Tibial artery (tissue), 4 donors: Measurements from ENCODE around the gene COL28A1.
"Not testable (repeated sequence)": the region's sequence is repeated elsewhere in the genome, so short reads cannot be mapped to it uniquely, and the experiment has no call there.

Experiments used
- DNase-seq, 2 donors: peaks; one replicate each; pipeline ENCODE4 v3.0.0-alpha.2; 2019
- H3K27ac ChIP-seq, 2 donors: fragments of 200-600 bp; sonication (generic) in 1 of 2; 1 replicate in 1 of 2; 2 replicates in 1 of 2; pipeline ENCODE4 v1.5.1; 2018 to 2019; ENCODE audit warnings: mild to moderate bottlenecking in 1 of 2
- H3K27me3 ChIP-seq, 2 donors: fragments of 200-600 bp; sonication (generic) in 1 of 2; one replicate each; pipeline versions ENCODE4 v1.5.1 to v1.6.0; 2016 to 2019
- H3K36me3 ChIP-seq, 3 donors: fragments of 200-600 bp; sonication (generic) in 2 of 3; one replicate each; pipeline ENCODE4 v1.5.1; 2016 to 2019; ENCODE audit warnings: mild to moderate bottlenecking in 2 of 3
- H3K4me1 ChIP-seq, 4 donors: fragments of 200-600 bp; sonication (generic) in 2 of 4; 1 replicate in 3 of 4; 2 replicates in 1 of 4; pipeline ENCODE4 v1.5.1; 2016 to 2019
- H3K4me3 ChIP-seq, 2 donors: fragments of 200-600 bp; sonication (generic) in 1 of 2; 1 replicate in 1 of 2; 2 replicates in 1 of 2; pipeline ENCODE4 v1.5.1; 2018 to 2019; ENCODE audit warnings: mild to moderate bottlenecking in 2 of 2
- H3K9me3 ChIP-seq, 3 donors: fragments of 200-600 bp; sonication (generic) in 1 of 3; one replicate each; pipeline ENCODE4 v1.5.1; 2016 to 2019
- intact Hi-C: fragments of 100-400 bp; cut with DNase I; formaldehyde crosslinking; loops from one replicate; pipeline ENCODE4 v1.15.0; 2023; ENCODE audit warnings: low total_unique reads
- TF ChIP-seq, protein P1 (sequence below), 2 experiments: fragments of 200-600 bp in 1 of 2; fragments of 450-650 bp in 1 of 2; IDR thresholded peaks; one replicate each; pipeline ENCODE4 v1.5.1; 2017 to 2019; ENCODE audit warnings: antibody characterized with exemption in 2 of 2, mild to moderate bottlenecking in 1 of 2, moderate library complexity in 1 of 2

COL28A1 gene

DNA sequence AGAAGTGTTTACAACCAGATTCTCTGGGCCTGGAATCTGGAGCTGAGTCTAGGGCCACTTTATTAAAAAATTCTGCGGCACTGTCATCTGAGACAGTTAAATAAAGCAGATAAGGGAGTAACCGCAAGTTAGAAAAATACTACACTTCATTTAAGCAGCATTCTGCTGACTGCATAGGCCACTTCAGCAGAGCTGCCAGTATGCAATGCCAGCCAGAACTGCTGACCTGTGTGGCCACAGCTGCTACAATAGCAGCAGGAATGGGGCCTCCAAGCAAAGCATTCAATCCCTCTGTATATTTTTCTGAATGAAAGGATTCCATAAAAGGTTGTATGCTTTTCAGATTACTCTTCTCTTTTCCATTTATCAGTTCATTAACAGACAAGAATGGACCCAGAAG, 136.0 kb downstream of the COL28A1 start:
- Histone ChIP-seq H3K36me3 (no peaks in the 10 kb centered on the region), H3K4me3 (no peak overlapping the region), H3K9me3 (no peaks in the 10 kb centered on the region), H3K27ac (no peak overlapping the region), H3K4me1 (no peaks in the 10 kb centered on the region), H3K27me3 (no peaks in the 10 kb centered on the region)
- TF ChIP-seq, protein P1, sequence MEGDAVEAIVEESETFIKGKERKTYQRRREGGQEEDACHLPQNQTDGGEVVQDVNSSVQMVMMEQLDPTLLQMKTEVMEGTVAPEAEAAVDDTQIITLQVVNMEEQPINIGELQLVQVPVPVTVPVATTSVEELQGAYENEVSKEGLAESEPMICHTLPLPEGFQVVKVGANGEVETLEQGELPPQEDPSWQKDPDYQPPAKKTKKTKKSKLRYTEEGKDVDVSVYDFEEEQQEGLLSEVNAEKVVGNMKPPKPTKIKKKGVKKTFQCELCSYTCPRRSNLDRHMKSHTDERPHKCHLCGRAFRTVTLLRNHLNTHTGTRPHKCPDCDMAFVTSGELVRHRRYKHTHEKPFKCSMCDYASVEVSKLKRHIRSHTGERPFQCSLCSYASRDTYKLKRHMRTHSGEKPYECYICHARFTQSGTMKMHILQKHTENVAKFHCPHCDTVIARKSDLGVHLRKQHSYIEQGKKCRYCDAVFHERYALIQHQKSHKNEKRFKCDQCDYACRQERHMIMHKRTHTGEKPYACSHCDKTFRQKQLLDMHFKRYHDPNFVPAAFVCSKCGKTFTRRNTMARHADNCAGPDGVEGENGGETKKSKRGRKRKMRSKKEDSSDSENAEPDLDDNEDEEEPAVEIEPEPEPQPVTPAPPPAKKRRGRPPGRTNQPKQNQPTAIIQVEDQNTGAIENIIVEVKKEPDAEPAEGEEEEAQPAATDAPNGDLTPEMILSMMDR (IDR thresholded peaks at IDR 0.05) = no peak
- intact Hi-C loops = no loop called here
- DNase-seq = no peak

DNA sequence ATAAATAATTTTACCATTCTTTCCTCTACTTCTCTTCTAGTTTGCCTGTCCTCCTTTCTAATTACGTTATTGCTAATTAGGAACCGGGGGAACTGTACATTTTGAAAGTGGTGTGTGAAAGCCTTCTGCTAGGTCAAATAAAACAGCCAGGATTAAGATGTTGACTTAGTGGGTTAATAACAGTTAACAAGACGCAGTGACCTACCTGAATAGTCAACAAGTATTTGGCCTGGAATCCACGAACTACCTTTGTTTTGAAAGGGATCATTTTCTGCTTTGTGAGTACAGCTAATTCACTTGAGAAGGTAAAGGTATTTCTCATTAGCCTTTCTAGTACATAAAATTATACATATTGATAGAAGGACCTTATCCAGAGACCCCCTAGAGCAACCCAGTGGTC, 139.9 kb downstream of the COL28A1 start:
- Histone ChIP-seq H3K36me3 (no peaks in the 10 kb centered on the region), H3K27me3 (no peaks in the 10 kb centered on the region), H3K4me1 (no peaks in the 10 kb centered on the region), H3K9me3 (no peaks in the 10 kb centered on the region), H3K4me3 (no peak overlapping the region), H3K27ac (no peak overlapping the region)
- TF ChIP-seq, protein P1 (IDR thresholded peaks at IDR 0.05) = no peak
- intact Hi-C loops = no loop called here
- DNase-seq = no peak

DNA sequence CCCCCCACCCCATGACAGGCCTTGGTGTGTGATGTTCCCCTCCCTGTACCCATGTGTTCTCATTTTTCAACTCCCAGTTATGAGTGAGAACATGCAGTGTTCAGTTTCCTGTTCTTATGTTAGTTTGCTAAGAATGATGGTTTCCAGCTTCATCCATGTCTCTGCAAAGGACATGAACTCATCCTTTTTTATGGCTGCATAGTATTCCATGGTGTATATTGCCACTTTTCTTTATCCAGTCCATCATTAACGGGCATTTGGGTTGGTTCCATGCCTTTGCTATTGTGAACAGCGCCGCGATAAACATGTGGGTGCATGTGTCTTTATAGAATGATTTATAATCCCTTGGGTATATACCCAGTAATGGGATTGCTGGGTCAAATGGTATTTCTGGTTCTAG, 147.5 kb downstream of the COL28A1 start:
- H3K27ac ChIP-seq, intact Hi-C loops, H3K4me1 ChIP-seq, H3K27me3 ChIP-seq, H3K36me3 ChIP-seq, H3K4me3 ChIP-seq, DNase-seq, H3K9me3 ChIP-seq: not testable (repeated sequence)

DNA sequence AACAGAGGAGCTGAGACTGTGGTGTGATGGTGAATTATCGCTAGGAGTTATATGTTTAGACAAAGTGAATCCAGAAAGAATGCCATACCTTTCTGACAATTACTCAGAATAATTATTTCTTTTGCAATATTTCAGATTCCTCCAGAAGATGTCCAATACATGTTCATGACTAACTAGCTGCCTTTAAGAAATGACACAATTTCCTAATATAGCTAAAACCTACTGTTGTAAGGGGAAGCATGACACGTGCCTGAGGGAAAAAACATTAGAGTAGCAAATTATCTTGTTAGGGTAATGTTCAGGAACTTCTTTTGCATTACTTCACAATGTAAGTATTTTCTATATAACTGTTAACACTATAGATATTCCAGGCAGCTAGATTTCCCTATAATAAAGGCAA, 150.3 kb downstream of the COL28A1 start:
- intact Hi-C loops = no loop called here
- no peaks in the 10 kb centered on the region for H3K27me3 ChIP-seq
- TF ChIP-seq, protein P1 (IDR thresholded peaks at IDR 0.05) = no peak

DNA sequence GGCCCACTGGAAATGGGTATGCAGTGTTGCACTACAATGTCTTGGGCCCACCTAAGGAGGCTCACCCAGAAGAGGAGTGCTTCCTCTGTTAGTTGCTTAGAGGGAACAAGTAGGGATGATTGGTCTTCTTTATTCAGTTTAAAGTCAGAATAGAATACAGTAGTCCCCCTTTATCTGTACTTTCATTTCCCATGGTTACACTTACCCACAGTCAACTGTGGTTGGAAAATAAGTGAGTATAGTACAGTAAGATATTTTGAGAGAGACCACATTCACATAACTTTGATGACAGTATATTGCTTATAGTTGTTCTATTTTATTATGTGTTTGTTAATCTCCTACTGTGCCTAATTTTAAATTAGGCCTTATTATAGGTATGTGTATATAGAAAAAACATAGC, 151.4 kb downstream of the COL28A1 start:
- Histone ChIP-seq H3K4me1 (no peaks in the 10 kb centered on the region), H3K27me3 (no peaks in the 10 kb centered on the region), H3K27ac (no peak overlapping the region), H3K4me3 (no peak overlapping the region), H3K36me3 (no peaks in the 10 kb centered on the region), H3K9me3 (no peaks in the 10 kb centered on the region)
- intact Hi-C loops = no loop called here
- DNase-seq = no peak
- TF ChIP-seq, protein P1 (IDR thresholded peaks at IDR 0.05) = no peak

More for the DNA sequence above, 150.3 kb downstream of the COL28A1 start:
- Histone ChIP-seq H3K36me3 (no peaks in the 10 kb centered on the region), H3K9me3 (no peaks in the 10 kb centered on the region), H3K4me1 (no peaks in the 10 kb centered on the region), H3K4me3 (no peak overlapping the region), H3K27ac (no peak overlapping the region)
- no peak for DNase-seq

DNA sequence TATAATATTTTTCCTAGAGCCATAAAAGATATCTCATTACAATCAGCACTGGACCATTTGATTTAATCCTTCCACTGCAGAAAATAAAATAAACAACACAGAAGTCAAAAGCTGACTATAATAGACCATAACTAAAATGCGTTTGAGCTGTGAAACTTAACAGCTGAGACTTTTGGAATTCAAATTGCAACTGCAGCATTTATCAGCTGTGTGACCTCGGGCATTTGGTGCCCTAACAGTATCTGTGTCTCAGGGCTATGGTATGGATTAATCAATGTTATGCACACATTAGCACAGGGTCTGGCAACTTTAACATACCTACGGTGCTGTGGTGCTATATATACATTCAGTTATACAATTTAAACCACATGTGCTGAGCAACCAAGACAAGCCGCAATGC, 160.1 kb downstream of the COL28A1 start:
- TF ChIP-seq, protein P1 (IDR thresholded peaks at IDR 0.05) = no peak
- no peak for DNase-seq

More for the DNA sequence above, 160.1 kb downstream of the COL28A1 start:
- Histone ChIP-seq H3K36me3 (no peaks in the 10 kb centered on the region), H3K4me3 (no peak overlapping the region), H3K27me3 (no peaks in the 10 kb centered on the region), H3K9me3 (no peaks in the 10 kb centered on the region), H3K27ac (no peak overlapping the region), H3K4me1 (no peaks in the 10 kb centered on the region)
- intact Hi-C loops = no loop called here
